ENCODE results near the gene LINC00237. TPM values are rescaled to one million over a fixed set of nuclear protein-coding genes. Genes with fewer than 3 reads are reported as not detected.

LINC00237 gene
- total and polyA plus RNA-seq, 9 donors: 0.72 TPM; not detected in 8

DNA sequence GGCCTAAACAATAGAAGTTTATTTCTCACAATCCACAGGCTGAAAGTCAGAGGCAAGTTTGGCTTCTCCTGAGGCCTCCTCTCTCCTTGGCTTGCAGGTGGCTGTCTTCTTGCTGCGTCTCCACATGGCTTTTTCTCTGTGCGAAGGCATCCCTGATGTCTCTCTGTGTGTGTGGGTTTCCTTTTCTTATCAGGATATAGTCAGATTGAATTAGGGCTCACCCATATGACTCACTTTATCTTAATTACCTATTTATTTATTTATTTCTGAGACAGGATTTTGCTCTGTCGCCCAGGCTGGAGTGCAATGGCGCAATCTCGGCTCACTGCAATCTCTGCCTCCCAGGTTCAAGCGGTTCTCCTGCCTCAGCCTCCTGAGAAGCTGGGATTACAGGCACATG is 30.7 kb downstream of the LINC00237 start:
- TF ChIP-seq, protein P1, sequence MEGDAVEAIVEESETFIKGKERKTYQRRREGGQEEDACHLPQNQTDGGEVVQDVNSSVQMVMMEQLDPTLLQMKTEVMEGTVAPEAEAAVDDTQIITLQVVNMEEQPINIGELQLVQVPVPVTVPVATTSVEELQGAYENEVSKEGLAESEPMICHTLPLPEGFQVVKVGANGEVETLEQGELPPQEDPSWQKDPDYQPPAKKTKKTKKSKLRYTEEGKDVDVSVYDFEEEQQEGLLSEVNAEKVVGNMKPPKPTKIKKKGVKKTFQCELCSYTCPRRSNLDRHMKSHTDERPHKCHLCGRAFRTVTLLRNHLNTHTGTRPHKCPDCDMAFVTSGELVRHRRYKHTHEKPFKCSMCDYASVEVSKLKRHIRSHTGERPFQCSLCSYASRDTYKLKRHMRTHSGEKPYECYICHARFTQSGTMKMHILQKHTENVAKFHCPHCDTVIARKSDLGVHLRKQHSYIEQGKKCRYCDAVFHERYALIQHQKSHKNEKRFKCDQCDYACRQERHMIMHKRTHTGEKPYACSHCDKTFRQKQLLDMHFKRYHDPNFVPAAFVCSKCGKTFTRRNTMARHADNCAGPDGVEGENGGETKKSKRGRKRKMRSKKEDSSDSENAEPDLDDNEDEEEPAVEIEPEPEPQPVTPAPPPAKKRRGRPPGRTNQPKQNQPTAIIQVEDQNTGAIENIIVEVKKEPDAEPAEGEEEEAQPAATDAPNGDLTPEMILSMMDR (IDR thresholded peaks at IDR 0.05): no peak
- no peak for TF ChIP-seq POLR2A (IDR thresholded peaks at IDR 0.05)
- TF ChIP-seq EP300 (IDR thresholded peaks at IDR 0.05): no peak
- intact Hi-C loops (cut with DNase I): no loop called here
- Histone ChIP-seq H3K4me3 (no peak overlapping the region), H3K4me1 (ENCODE audit: insufficient read depth) (no peaks in the 10 kb centered on the region), H3K36me3 (no peaks in the 10 kb centered on the region), H3K27ac (no peak overlapping the region), H3K27me3 (no peaks in the 10 kb centered on the region), H3K9me3 (no peaks in the 10 kb centered on the region)
- 81 to 86% (median 82%) methylated on average over 6 of the region's 6 CpGs for WGBS, 3 donors
- DNase-seq: no peak

DNA sequence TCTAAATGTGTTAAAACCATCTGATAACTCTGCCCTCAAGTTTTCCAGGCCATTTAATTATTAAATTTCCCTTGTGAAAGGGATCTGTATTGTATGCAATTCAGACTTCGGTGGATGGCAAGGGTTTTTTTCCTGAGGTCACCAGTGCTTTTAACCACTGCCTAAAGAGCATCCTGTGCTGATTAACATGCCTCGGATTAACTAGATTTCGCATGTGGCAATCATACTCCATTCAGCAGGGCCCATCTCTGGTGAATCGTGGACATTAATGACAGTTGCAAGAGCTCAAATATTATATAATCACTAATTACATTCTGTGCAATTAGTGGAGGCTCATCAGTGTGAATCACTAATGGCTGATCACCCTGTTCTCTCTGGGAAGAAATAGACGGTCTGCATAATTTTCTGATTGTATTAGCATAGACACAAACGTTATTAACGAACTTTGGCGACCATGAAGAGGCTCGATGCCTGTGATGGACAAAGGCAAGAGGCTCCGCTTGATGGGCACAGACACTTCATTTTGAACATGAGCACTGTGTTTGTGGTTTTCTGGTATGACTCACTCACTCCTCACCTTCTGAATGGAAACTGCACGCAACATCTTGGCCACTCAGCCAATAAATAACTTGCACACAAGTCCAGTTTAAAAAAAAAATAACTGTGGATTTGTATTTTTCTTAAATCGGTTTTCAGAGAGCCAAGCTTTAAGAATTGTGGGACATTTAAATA is 31.4 kb downstream of the LINC00237 start:
- Histone ChIP-seq H3K4me1 (ENCODE audit: insufficient read depth) (no peaks in the 10 kb centered on the region), H3K27me3 (no peaks in the 10 kb centered on the region), H3K27ac (no peak overlapping the region), H3K9me3 (no peaks in the 10 kb centered on the region), H3K36me3 (no peaks in the 10 kb centered on the region), H3K4me3 (no peak overlapping the region)
- no peak for TF ChIP-seq POLR2A (IDR thresholded peaks at IDR 0.05)
- TF ChIP-seq EP300 (IDR thresholded peaks at IDR 0.05): no peak
- TF ChIP-seq, protein P1 (IDR thresholded peaks at IDR 0.05): no peak
- intact Hi-C loops (cut with DNase I): no loop called here
- no peak for DNase-seq
- 73 to 80% (median 77%) methylated on average over 12 of the region's 12 CpGs for WGBS, 3 donors

DNA sequence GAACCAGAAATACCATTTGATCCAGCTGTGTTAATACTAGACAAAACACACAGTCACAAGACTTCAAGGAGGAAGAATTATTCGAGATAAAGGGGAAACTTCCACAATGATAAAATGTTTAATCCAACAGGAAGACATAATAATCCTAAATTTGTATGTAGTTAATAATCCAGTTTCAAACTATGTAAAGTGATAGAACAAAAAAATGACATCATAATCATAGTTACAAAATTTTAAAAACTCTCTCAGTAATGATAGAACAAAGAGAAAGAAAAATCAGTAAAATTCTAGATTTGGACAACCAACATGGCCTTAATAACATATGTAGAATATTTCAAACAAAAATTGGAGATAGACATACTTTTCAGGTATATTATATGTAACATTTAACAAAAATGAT is 38.9 kb downstream of the LINC00237 start:
- no peak overlapping the region for H3K27ac ChIP-seq
- H3K4me1 ChIP-seq (ENCODE audit: insufficient read depth): no peaks in the 10 kb centered on the region
- intact Hi-C loops (cut with DNase I): no loop called here
- no peaks in the 10 kb centered on the region for H3K27me3 ChIP-seq
- H3K36me3 ChIP-seq: no peaks in the 10 kb centered on the region
- 37 to 67% (median 46%) methylated on average over 1 of the region's 1 CpG for WGBS, 3 donors
- TF ChIP-seq, protein P1 (IDR thresholded peaks at IDR 0.05): no peak
- TF ChIP-seq POLR2A (IDR thresholded peaks at IDR 0.05): no peak
- TF ChIP-seq EP300 (IDR thresholded peaks at IDR 0.05): no peak
- no peak overlapping the region for H3K4me3 ChIP-seq
- no peaks in the 10 kb centered on the region for H3K9me3 ChIP-seq
- DNase-seq: no peak

DNA sequence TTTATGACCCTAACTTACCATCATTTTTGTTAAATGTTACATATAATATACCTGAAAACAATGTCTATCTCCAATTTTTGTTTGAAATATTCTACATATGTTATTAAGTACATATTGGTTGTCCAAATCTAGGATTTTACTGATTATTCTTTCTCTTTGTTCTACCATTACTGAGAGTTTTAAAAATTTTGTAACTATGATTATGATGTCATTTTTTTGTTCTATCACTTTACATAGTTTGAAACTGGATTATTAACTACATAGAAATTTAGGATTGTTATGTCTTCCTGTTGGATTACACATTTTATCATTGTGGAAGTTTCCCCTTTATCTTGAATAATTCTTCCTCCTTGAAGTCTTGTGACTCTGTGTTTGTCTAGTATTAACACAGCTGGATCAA is 41.2 kb downstream of the LINC00237 start:
- H3K4me3 ChIP-seq: no peak overlapping the region
- no peaks in the 10 kb centered on the region for H3K9me3 ChIP-seq
- H3K4me1 ChIP-seq (ENCODE audit: insufficient read depth): no peaks in the 10 kb centered on the region
- intact Hi-C loops (cut with DNase I): no loop called here
- no peak overlapping the region for H3K27ac ChIP-seq
- TF ChIP-seq EP300 (IDR thresholded peaks at IDR 0.05) (no peak), POLR2A (IDR thresholded peaks at IDR 0.05) (no peak)
- TF ChIP-seq, protein P1 (IDR thresholded peaks at IDR 0.05): no peak
- no peaks in the 10 kb centered on the region for H3K27me3 ChIP-seq
- no peaks in the 10 kb centered on the region for H3K36me3 ChIP-seq
- no peak for DNase-seq

Data from ovary (tissue), 9 donors.